ENCODE data around the gene MORN1.

DNA sequence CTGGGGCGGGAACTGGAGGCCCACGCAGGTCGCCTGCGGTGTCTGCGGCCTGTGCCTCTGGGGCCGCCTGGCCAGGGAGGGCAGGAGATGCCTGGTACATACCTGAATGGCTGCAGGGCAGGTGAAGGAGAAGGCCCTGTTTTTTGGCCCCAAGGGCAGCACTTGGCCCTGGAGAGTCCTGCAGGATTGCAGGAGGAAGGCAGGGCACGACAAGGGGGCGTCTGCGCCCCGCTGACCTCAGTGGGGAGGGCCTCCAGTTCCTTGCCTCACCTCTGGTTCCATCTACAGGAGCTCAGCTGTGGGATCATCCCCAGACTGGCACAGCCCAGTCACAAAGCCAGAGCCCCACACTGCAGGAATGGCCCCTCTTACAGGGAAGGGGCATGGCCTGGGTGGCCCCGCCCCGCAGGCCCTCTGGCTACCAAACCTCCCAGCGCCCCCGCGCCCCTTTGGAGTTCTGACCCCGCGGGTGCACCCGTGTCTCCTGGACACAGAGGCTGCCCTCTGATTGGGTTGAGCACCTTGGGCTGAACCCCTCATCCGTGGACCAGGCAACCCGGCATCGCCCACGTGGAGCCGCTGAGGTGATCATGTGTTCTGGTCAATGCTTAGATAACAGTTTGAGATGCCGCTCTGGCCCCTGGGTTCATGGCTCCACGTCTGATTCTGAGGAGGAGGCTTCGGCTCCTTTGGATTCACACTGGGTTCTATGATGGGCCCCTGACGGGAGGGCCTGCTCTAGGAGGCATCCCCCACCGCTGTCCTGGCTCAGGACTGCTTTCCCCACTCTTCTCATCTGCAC lies 22.3 kb upstream of the MORN1 start:
- TF ChIP-seq, protein P1, sequence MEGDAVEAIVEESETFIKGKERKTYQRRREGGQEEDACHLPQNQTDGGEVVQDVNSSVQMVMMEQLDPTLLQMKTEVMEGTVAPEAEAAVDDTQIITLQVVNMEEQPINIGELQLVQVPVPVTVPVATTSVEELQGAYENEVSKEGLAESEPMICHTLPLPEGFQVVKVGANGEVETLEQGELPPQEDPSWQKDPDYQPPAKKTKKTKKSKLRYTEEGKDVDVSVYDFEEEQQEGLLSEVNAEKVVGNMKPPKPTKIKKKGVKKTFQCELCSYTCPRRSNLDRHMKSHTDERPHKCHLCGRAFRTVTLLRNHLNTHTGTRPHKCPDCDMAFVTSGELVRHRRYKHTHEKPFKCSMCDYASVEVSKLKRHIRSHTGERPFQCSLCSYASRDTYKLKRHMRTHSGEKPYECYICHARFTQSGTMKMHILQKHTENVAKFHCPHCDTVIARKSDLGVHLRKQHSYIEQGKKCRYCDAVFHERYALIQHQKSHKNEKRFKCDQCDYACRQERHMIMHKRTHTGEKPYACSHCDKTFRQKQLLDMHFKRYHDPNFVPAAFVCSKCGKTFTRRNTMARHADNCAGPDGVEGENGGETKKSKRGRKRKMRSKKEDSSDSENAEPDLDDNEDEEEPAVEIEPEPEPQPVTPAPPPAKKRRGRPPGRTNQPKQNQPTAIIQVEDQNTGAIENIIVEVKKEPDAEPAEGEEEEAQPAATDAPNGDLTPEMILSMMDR (IDR thresholded peaks at IDR 0.05), result no peak
- no peak for TF ChIP-seq POLR2A (IDR thresholded peaks at IDR 0.05)
